ENCODE data around the gene TMEM192.
A peak's percentile ranks its signal among the peaks of the same experiment; 100 is the strongest.
"Not testable (repeated sequence)": the region's sequence is repeated elsewhere in the genome, so short reads cannot be mapped to it uniquely, and the experiment has no call there.

Gene TMEM192

DNA sequence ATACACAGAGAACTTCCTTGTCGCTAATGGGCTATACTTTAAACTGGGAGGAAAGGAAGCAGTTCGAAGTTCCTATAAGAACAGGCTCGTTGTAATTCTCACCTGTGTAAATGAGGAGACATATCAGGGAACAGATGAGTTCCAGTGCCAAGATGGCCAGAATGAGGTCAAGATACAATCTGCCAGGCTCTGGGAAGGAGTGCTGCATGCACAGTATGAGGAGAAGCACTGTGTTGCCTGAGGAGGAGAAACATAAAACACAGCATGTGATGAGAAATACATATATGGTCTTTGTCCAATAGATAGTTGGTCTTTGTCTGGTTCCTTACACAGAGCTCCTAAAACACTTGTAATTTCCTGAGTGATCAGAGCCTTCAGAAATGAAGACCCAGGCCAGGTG, 24.3 kb downstream of the TMEM192 start:
- no peak for FAIRE-seq

DNA sequence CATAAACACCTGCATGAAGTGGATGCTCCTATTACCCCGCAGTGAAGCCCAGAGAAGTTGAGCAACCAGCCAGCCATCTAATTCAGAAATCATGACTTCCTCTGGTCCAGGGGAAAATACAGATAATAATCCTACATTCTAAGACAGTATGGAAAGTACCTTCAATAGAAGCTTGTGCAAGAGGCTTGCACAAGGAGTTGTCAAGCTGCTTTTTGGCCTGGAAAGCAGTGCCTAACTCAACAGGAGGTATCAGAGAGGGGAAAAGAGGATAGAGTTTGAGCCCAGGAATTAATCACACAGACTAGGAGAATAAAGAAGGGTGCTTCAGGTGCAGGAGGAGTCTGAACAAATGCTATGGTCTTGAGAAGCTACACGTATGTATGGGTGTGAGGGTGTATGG, 26.7 kb downstream of the TMEM192 start:
- no peak for FAIRE-seq

DNA sequence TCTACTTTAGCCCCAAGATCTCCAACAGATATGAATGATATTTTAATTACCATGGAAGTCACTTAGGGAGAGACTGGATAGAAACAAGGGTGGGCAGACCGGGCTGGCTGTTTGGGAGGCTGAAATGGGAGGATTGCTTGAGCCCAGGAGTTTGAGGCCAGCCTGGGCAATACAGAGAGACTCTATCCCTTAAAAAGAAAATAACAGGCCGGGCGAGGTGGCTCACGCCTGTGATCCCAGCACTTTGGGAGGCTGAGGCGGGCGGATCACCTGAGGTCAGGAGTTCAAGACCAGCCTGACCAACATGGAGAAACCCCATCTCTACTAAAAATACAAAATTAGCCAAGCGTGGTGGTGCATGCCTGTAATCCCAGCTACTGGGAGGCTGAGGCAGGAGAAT, 27.9 kb downstream of the TMEM192 start:
- FAIRE-seq, result not testable (repeated sequence)

DNA sequence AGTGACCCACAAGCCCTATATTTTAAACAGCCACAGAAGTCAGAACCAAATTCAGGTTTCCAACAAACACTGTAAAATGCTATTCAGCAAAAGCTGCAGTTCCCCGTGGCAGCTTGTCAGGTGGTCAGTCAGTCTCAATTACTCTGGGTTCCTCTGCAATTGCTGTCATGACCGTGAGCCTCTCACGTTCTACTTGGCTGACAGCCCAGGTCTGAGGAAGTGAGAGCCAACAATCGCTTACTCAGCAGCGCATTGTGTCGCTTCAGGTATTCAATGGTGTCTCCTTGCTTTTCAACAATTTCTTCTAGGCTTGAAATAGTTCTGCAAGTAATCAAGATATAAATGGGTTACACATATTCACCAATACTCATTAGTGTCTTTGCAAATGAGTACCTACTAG, 33.2 kb downstream of the TMEM192 start:
- FAIRE-seq, result no peak

DNA sequence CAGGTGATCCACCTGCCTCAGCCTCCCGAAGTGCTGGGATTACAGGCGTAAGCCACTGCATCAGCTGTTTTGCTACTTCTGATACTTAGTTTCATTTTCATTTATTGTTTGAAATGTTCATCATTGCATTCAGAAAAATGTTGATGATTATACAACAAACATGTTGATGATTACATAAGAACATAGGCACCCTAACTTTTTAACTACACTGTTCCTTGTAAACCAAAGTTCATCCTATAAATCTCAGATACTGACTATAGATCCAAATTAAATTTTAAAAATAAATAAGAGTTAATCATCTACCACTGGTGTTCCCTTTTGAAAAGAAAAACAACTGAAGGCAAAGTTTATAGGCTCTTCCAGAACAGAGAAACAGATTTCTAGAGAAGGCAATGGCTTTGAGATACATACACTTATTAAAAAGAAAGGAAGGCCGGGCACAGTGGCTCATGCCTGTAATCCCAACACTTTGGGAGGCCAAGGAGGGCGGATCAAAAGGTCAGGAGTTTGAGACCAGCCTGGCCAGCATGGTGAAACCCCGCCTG, 35.6 kb downstream of the TMEM192 start:
- FAIRE-seq, result peak; percentile 92

DNA sequence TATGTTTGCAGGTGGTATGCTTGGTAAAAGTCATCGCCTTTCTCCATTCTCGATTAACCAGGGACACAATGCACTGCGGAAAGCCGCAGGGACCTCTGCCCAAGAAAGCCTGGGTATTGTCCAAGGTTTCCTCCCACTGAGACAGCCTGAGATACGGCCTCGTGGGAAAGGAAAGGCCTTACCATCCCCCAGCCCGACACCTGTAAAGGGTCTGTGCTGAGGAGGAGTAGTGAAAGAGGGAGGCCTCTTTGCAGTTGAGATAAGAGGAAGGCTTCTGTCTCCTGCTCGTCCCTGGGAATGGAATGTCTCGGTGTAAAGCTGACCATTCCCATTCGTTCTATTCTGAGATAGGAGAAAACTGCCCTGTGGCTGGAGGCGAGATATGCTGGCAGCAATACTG, 39.3 kb downstream of the TMEM192 start:
- FAIRE-seq, result not testable (repeated sequence)

DNA sequence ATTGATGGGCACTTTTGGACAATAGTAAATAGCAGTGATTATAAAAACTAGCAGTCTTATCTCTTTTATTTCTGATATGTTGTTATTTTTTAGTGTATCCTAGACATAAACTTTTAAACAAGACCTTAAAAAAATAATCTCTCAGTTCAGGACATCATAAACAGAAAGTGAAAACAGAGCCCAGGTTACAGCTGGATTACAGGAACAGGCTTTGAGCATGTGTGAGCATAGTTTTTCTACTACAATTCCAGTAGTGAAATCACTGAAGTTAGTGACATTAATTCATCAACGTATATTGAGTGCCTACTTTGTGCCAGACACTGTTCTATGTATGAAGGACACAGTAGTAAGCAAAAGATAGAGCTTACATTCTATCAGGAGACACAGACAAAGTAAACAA, 42.1 kb downstream of the TMEM192 start:
- no peak for FAIRE-seq

DNA sequence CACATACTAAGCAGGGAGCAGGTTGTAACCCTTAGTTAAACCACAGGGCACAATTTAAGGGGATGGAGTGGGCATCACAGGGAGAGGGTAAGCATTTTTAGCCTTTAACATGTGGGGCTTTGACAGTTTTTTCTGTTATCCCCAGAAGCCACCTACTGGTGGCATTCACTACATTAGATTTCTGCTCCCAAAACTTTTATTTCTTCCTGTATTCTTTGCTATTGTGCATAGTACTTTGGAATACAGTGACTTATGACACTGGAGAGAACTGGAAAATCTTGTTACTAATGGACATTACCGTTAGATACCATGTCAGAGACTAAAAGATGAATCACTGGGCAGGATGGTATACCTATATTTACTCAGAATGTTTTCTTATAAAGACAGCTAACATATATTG, 51.7 kb downstream of the TMEM192 start:
- FAIRE-seq, result no peak

DNA sequence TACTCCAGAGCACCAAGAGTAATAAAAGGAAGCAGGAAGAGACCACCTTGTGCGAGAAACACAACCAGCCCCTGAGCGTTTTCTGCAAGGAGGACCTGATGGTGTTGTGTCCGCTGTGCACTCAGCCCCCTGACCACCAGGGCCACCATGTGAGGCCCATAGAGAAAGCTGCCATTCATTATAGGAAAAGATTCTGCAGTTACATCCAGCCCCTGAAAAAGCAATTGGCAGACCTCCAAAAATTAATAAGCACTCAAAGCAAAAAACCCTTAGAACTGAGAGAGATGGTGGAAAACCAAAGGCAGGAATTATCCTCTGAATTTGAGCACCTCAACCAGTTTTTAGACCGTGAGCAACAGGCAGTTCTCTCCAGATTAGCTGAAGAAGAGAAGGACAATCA, 53.3 kb downstream of the TMEM192 start:
- no peak for FAIRE-seq

DNA sequence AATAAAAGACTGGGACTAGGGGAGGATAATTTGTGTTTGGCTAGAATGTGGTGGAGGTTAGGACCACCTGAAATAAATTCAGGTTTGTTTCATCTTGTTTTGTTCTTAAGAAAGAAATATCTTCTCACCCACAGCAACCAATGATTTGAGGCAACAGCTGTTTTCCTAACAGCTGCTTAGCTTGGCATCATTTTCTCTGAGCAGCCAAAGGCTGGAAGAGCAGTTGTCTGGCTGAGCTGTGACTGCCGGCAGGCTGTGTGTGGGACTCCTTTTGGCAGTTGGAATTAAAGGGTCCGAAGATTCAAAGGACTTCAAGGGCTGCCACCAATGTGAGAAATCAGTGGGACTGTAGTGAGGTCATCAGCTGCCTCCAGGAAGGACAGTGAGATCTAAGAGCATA, 54.0 kb downstream of the TMEM192 start:
- FAIRE-seq, result no peak

DNA sequence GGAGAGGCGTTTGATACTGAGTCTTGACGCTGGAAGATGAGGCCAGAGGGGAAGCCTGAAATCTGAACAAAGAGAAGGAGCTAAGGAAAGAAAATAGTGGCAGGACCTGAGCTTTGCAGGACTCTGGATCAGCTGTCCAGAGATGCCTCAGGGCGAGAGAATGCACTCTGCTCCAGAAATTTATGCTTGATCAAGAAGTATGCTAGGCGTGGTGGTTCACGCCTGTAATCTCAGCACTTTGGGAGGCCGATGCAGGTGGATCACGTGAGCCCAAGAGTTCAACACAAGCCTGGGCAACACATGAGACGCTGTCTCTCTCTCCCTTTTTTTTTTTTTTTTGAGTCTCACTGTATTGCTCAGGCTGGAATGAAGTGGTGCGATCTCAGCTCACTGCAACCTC, 57.1 kb downstream of the TMEM192 start:
- FAIRE-seq, result no peak

DNA sequence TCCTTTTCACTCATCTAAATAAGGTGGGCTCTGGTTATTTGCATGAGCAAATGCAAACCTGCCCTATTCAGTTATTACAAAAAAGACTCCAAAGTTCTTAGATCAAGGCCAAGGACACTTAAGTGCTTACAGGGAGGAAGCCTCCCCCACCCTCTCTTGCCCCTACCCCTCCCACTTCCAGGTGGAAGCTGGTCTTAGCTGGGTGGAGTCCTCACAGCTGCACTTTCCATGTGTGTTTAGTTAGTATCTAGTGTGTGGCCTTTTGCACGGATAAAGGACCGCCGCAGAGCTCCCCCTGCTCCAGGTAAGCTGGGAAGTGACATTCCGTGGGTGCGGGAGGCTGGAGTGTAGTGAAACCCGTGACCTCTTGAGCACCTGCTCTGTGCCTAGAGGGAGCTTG, 59.0 kb downstream of the TMEM192 start, which contains the start of gene TRIM75:
TRIM75 (plus strand) TSS at position 222 of the 400 bp plus-strand sequence. CDS start 5,282 bp downstream, outside the sequence.
- FAIRE-seq, result no peak

DNA sequence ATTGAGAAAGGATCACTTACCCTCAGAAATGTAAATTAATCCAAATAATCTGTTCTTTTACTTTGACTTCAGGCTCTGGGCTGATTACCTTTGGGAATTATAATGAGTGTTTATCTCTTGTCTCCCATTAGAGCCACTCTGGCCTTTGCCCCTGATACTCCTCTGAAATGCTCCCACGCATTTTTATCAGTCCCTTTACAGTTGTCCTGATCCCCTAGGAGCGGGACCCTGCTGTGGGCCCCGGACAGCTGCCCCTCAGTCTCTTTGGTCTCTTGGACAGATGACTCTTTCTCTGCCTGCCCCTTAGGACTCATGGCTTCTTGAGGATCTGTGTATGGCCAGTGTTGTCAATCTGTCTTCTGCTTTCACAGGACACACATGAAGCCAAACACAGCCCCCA, 60.0 kb downstream of the TMEM192 start:
- FAIRE-seq, result no peak

DNA sequence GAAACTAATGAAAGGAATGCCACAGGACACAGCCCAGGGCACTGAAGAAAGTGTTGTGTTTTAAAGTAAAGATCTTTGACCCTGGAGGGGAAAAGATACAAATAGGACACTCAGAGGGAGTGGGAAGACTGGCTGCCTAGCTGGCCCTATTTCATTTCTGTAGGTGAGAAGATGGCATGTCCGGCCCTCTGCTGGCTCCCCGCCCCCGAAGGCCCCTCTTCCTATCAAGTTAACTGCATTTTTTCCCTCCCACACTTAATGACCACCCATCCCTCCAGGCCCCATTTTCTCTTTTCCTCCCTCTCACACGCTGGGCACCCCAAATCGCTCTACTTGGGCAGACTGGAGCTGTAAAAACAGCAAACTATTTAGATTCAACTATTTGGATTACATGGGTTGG, 64.5 kb downstream of the TMEM192 start:
- no peak for FAIRE-seq

DNA sequence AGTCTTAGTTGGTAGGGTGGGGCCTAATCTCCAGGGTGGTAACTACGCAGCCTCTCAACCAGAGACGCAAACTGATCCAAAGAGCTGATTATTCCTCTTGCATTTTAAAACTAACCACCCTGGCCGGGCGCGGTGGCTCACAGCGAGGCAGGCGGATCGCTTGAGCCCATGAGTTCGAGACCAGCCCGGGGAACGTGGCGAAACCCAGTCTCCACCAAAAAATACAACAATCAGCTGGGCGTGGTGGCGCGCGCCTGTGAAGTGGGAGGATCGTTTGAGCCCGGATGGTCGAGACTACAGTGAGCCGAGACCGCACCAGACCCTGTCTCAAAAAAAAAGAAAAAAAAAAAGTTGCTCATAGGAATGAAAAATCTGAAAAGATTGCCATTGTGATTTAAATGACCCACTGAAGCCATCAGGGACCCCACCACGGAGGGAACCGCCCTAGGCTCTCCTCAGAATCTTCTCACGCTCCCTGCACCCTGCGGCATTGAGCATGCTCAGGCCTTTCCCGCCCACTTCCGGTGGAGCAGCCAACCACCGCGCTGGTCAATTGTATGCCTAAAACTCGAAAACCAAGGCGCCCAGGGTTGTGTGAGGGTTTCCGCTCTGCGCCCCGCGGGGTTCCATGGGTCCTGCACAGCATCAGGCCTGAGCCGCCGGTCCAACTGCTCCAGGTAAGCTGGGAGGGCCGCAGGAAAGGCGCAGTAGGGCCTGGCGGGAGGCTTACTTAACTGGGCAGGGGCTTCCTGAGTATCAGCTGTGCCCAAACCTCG, 81.0 kb downstream of the TMEM192 start, which contains the start of gene TRIM60:
TRIM60 (plus strand) TSS at position 564 of the 776 bp plus-strand sequence. CDS start 8,074 bp downstream, outside the sequence.
- FAIRE-seq, result no peak

DNA sequence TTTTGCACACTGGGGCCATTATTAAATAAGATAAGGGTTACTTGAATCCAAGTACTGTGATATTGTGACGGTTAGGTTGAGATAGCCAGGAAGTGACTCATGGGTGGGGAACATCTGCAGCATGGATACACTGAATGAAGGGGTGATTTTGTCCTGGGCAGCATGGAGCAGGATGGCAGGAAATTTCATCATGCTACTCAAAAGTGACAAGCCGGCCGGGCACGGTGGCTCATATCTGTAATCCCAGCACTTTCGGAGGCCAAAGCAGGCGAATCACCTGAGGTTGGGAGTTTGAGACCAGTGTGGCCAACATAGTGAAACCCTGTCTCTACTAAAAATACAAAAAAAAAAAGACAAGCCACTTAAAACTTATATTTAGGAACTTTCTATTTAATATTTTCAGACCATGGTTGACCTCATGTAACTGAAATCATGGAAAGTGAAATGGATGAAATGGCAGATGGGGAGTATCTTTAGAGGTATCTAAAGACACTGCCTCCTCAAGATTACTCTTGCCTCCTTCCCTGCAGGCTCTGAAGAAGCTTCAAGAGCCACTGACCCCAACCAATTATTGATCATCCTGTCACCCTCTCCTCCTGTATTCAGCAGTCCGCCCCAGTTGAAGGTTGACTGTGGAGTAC, 84.8 kb downstream of the TMEM192 start:
- no peak for FAIRE-seq

DNA sequence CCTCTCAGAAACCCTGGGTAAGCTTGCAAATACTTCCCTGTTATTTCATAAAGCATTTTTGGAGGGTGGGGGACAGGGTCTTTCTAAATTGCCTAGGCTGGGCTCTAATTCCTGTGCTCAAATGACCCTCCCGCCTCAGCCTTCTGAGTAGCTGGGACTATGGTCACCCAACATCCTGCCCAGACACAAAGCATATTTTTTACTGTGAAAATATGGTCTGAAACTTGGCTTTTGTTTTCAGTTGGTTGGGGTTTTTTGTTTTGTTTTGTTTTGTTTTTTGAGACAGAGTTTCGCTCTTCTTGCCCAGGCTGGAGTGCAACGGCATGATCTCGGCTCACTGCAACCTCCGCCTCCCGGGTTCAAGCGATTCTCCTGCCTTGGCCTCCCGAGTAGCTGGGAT, 86.9 kb downstream of the TMEM192 start:
- FAIRE-seq, result not testable (repeated sequence)

All from colon (tissue), 2 donors.